ENCODE data around the gene HINT2.

GRCh38 chr9:35816708-35817107 is 1.9 kb upstream of the HINT2 start:
- no peak for TF ChIP-seq CTCF (IDR thresholded peaks at IDR 0.05)
- TF ChIP-seq POLR2A (IDR thresholded peaks at IDR 0.05) = no peak
